ENCODE measurements around the gene PDZD4. TPM values are rescaled to one million over a fixed set of nuclear protein-coding genes. Genes with fewer than 3 reads are reported as not detected.

Gene PDZD4
- total RNA-seq, 1 donor = under 0.01 TPM

DNA sequence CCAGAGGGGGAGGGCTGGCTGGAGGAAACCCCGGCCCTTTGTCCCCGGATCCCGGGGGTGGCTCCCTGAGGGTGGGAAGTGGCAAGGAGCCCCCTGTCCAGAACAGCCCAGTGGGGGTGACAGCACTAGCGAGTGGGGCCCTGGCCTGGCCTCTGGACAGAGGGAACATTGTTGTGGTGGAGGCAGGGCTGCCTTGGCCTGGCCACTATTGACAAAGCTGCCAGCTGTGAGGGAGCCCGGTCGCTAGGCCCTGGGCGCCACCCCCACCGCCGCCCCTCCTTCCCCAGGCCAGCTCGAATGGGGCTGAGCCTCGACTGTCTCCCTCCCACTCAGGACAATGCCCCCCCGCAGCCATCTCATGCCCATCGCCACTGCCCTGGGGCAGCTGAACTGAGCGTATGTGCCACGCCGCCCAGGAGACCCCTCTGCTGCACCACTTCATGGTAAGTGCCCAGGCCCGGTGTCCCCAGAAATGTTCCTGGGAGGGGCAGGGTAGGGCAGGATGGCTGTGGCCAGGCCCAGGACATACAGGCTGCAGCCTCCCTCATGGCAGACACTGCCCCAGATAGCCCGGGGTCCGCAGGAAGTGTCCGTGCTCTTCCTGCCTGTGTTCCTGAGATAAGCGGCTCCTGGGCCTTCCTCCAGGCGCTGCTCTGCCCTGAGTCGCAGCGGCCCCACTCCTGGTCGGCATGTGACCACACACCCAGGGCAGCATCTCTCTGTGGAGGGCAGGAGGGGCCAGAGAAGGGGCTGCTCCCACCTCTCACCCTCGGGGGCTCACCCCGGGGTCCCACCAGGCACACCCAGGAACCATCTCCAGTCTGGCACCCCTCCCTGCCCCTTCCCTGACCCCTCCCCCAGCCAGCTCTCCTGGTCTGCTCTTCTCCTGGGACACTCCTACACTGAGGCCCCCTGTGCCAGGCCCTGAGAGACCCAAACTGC lies 64.9 kb downstream of the PDZD4 start:
- Histone ChIP-seq H2AFZ (ENCODE audit: low read length) (no peak overlapping the region), H3K27ac (ENCODE audit: low read depth, low read length) (peak overlapping the region; percentile 17), H3K79me2 (ENCODE audit: insufficient read depth, low read length) (peaks cover 6% of the 10 kb centered on the region), H3K9me3 (ENCODE audit: low read depth, low read length) (no peaks in the 10 kb centered on the region), H3K27me3 (ENCODE audit: insufficient read depth, low read length) (no peaks in the 10 kb centered on the region), H3K36me3 (ENCODE audit: insufficient read depth, low read length) (no peaks in the 10 kb centered on the region), H3K4me2 (ENCODE audit: insufficient read depth, low read length) (peak overlapping the region; percentile 74), H4K20me1 (ENCODE audit: insufficient read depth, low read length) (peaks cover 9% of the 10 kb centered on the region), H3K4me3 (ENCODE audit: insufficient read depth, low read length) (peak overlapping the region; percentile 70), H3K4me1 (ENCODE audit: insufficient read depth, low read length) (peaks cover 5% of the 10 kb centered on the region)
- no peak for TF ChIP-seq CTCF (IDR thresholded peaks at IDR 0.05; ENCODE audit: extremely low read depth, low read depth, low read length)
- peak; percentile 90 for DNase-seq (ENCODE audit: insufficient read length, low spot score, missing footprints)

DNA sequence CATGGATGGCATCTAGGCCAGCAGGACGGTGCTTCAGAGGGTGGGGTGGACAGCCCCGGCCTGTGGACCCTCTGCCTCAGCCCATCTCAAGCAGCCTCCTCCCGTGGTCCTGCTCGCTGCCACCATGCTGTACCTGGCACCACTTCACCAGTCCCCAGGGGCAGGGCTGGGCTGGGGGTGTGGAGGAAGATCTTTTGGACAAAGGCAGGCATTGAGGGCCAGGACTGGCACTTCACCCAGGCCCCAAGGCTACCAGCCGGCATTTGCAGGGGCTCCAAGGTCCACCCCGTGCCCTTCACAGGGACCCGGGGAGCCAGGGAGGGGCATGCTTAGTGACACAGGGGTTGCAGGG lies 65.6 kb downstream of the PDZD4 start:
- Histone ChIP-seq H3K27ac (ENCODE audit: low read depth, low read length) (no peak overlapping the region), H3K4me1 (ENCODE audit: insufficient read depth, low read length) (peaks cover 5% of the 10 kb centered on the region), H3K9me3 (ENCODE audit: low read depth, low read length) (no peaks in the 10 kb centered on the region), H3K36me3 (ENCODE audit: insufficient read depth, low read length) (no peaks in the 10 kb centered on the region), H3K27me3 (ENCODE audit: insufficient read depth, low read length) (no peaks in the 10 kb centered on the region), H3K79me2 (ENCODE audit: insufficient read depth, low read length) (peaks cover 6% of the 10 kb centered on the region), H2AFZ (ENCODE audit: low read length) (no peak overlapping the region), H4K20me1 (ENCODE audit: insufficient read depth, low read length) (peaks cover 9% of the 10 kb centered on the region), H3K4me2 (ENCODE audit: insufficient read depth, low read length) (peak overlapping the region; percentile 74), H3K4me3 (ENCODE audit: insufficient read depth, low read length) (peak overlapping the region; percentile 70)
- TF ChIP-seq CTCF (IDR thresholded peaks at IDR 0.05; ENCODE audit: extremely low read depth, low read depth, low read length) = no peak
- DNase-seq (ENCODE audit: insufficient read length, low spot score, missing footprints) = peak; percentile 77

- Histone ChIP-seq H3K27ac (ENCODE audit: low read depth, low read length) (no peak within 1 kb of the TSS), H4K20me1 (ENCODE audit: insufficient read depth, low read length) (peaks cover 9% of the 10 kb centered on the region), H3K9me3 (ENCODE audit: low read depth, low read length) (no peaks in the 10 kb centered on the region), H3K27me3 (ENCODE audit: insufficient read depth, low read length) (no peaks in the 10 kb centered on the region), H3K4me2 (ENCODE audit: insufficient read depth, low read length) (peak within 1 kb of the TSS; percentile 74), H3K4me3 (ENCODE audit: insufficient read depth, low read length) (peak within 1 kb of the TSS; percentile 70), H3K79me2 (ENCODE audit: insufficient read depth, low read length) (peaks cover 6% of the 10 kb centered on the region), H2AFZ (ENCODE audit: low read length) (peak within 1 kb of the TSS; percentile 37), H3K4me1 (ENCODE audit: insufficient read depth, low read length) (peaks cover 5% of the 10 kb centered on the region), H3K36me3 (ENCODE audit: insufficient read depth, low read length) (no peaks in the 10 kb centered on the region)
- peak; percentile 98 for DNase-seq (ENCODE audit: insufficient read length, low spot score, missing footprints)
- peak; percentile 77 for TF ChIP-seq CTCF (IDR thresholded peaks at IDR 0.05; ENCODE audit: extremely low read depth, low read depth, low read length)
These were observed 66.2 kb downstream of the PDZD4 start, which contains the start of gene PLXNB3 for GRCh38 chrX:153763989-153764755. Gene PLXNB3 (plus strand): TSS chrX:153764249. CDS start chrX:153765536, 1,287 bp downstream.

Measured in osteoblast (primary cell).